GM19463 (cell line): ENCODE measurements around the gene UBAP2L.
"Not testable (repeated sequence)": the region's sequence is repeated elsewhere in the genome, so short reads cannot be mapped to it uniquely, and the experiment has no call there.

ENCODE experiments used
- ATAC-seq: cut with Tn5 transposase; IDR thresholded peaks from one replicate; pipeline ENCODE4 v1.9.1; 2021; ENCODE audit warnings: mild to moderate bottlenecking, moderate library complexity; ENCODE audit not compliant: unreplicated experiment

Gene UBAP2L

GRCh38 chr1:154198756-154199562 lies 21.8 kb upstream of the UBAP2L start:
- ATAC-seq: no peak

DNA sequence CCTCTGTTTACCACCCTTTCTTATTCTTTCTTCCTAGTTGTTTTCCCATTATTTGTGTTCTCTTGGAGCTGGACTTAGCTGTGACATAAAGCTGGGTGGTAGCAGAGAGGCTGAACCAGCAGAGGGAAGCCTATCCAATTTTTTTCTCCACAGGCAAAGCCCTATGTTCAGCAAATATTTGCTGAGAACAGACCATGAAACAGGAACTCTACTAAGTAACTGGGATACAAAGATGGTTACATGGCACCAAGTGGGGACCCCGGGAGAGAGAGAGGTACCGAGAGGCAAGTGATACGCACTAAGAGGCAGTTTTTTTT lies 21.2 kb upstream of the UBAP2L start:
- no peak for ATAC-seq

DNA sequence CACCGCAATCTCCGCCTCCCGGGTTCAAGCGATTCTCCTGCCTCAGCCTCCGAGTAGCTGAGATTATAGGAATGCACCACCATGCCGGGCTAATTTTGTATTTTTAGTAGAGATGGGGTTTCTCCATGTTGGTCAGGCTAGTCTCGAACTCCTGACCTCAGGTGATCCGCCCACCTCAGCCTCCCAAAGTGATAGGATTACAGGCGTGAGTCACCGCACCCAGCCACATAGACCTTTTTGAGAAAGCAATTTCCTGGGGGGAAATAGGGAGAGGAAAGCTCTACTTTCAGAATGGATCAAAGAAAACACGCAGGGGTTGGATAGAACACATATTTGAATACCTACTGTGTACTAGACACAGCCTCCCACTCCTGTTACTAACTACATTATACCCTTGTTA lies 15.0 kb upstream of the UBAP2L start:
- ATAC-seq: not testable (repeated sequence)

DNA sequence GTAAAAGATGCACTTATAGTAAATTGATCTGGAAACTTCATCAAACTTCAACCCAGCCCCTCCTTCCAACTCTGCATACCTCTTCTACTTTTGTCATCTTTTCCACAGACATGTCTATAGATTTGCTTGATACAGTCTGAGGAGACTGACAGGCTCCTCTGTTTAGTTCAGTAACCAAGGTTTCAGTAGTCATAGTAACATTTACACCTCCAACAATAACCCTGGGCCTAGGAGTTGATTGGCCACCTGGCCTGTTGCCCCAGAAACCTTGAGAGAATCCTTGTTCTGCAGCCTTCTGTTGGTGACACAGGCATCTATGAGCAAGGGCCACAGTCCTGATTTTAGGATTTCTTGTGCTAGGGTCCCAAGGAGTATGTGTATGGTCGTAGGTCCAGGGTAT lies 14.6 kb upstream of the UBAP2L start, which contains the start of gene CFAP141:
TSS of gene CFAP141 (minus strand) at position 138 of the 400 bp plus-strand sequence. CDS start at position 112, 26 bp downstream.
- ATAC-seq: no peak

DNA sequence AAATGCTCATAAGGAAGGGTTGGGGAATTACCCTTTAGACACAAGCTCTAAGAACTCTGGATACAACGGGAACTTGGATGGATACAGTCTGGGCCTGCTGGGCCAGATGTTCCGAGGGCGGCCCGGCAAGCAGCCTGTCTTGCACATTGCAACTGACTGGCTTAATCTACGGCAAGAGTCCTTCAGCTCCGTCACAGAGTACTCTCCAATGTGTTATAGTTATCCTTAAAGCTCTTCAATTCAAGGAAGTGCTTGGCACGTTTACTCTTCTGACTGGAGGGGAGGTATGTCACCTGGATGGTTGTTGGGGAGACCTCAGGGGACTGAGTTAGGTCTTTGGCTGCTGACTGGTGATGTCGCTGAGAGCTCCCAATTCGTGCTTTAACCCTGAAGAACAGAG lies 13.5 kb upstream of the UBAP2L start:
- ATAC-seq: no peak

GRCh38 chr1:154208677-154209388 lies 11.9 kb upstream of the UBAP2L start:
- no peak for ATAC-seq

- ATAC-seq: no peak
Observed at GRCh38 chr1:154212083-154212482, 8.7 kb upstream of the UBAP2L start.

GRCh38 chr1:154213274-154213673 lies 7.5 kb upstream of the UBAP2L start:
- no peak for ATAC-seq

GRCh38 chr1:154218545-154218944 lies 2.2 kb upstream of the UBAP2L start:
- no peak for ATAC-seq

GRCh38 chr1:154219541-154219940 lies 1.2 kb upstream of the UBAP2L start:
- no peak for ATAC-seq

DNA sequence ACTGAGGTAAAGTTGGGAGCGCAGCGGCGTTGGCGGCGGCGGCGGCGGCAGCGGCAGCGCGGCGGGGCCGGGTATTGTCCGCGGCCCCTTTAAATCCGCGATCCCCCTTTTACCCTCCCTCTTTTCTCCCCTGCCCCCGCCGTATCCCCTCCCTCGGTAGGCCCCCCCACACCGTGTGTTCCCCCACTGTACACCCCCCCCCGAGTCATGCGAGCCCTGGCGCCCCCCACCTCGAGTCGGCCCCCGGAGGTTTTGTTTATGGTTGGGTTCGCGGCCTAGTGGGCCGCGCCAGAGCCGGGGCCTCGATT lies 169 bp downstream of the UBAP2L start:
- no peak for ATAC-seq

DNA sequence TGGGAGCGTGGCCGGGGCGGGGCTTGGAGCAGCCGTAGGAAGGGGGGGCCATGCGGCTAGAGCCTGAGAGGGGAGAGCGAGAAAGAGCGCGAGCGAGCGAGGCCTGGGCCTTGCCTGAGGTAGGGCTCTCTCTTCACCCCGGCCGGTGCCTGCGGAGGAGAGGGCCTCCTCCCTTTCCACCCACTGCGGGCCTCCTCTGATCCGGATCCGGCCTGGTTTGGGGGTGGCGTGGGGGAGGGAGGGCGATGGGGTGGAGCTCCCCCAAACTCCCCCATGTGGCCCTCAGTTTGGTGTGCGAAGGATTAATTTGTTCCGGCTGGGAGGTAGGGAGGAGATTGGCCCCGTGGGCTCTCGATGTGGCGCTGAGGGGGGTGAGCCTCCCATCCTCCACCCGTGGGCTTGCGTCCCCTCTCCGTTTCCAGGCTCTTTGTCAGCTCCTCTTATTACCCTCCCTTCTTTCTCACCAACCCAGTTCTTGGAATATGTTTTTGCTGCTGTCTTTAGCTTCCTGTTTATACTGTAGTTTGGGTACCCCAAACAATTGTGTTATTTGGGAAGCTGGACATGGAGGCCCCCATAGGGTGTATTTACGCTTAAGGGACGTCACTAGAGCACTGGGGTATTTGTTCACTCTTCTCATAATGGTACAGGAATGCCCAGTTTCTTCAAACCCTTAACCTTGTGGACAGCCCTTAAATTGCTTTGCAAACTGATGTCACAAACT lies 685 bp downstream of the UBAP2L start:
- no peak for ATAC-seq

DNA sequence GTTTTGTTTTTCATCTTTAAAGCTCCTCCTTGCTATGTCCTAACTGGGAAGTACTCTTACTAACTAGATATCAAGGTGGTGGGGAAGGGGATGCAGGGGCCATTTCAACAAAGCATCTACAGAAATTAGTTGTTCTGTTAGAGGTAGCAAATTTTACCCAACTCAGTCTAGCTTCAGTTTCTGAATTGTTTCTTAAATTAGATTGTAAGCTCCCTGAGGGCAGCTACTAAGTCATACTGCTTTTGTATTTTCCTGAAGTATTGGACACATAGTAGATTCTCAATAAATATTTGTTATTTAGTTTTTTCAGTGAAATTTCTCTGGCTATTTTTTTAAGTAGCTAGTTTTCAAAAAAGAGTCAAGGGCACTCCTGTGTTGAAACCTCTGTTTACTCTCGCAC lies 1.8 kb downstream of the UBAP2L start:
- no peak for ATAC-seq

- ATAC-seq: no peak
Observed at GRCh38 chr1:154222918-154223317, 2.2 kb downstream of the UBAP2L start.

DNA sequence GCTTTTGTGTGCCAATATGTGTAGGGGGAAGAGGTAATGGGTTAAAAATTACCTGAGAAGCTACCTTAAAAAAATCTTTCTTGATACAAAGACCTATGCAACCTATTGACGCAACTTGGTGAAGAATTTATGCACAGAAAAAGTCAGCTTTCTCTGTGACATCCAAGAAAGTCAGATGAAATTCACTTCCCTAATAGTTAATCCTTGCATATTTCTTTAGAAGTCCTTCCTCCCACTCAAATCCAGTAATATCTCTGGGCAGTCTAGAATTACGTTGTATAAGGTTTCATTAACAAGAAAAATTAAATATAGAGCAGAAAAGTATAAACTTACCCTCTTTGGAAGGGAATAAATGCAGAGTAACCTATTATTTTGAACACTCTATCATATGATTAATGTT lies 2.9 kb downstream of the UBAP2L start:
- no peak for ATAC-seq

DNA sequence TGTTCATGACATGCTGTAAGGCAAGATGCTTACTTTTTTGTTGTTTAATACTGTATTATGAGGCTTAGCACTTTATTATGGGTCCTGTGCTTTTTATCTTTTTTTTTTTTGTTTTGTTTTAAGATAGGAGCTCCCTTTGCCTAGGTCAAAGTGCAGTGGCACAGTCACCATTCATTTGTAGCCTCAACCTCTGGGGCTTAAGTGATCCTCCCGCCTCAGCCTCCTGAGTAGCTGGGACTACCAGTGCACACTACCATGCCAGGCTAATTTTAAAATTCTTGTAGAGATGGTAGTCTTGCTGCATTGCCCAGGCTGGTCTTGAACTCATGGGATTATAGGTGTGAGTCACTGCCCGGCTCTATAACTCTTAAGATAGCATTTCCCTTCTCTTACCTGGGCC lies 4.6 kb downstream of the UBAP2L start:
- ATAC-seq: no peak

GRCh38 chr1:154231112-154231511 lies 10.4 kb downstream of the UBAP2L start:
- ATAC-seq: not testable (repeated sequence)

DNA sequence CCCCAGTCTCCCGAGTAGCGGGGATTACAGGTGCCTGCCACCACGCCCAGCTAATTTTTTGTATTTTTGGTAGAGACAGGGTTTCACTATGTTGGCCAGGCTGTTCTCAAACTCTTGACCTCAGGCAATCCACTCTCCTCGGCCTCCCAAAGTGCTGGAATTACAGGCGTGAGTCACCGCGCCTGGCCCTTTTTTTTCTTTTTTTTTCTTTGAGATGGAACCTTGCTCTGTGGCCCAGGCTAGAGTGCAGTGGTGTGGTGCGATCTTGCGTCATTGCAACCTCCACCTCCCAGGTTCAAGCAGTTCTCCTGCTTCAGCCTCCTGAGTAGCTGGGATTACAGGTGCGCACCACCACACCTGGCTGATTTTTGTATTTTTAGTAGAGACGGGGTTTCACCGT lies 12.4 kb downstream of the UBAP2L start:
- ATAC-seq: not testable (repeated sequence)

GRCh38 chr1:154236855-154237254 lies 16.1 kb downstream of the UBAP2L start:
- ATAC-seq: no peak

- ATAC-seq: no peak
Observed at GRCh38 chr1:154237435-154237834, 16.7 kb downstream of the UBAP2L start.

DNA sequence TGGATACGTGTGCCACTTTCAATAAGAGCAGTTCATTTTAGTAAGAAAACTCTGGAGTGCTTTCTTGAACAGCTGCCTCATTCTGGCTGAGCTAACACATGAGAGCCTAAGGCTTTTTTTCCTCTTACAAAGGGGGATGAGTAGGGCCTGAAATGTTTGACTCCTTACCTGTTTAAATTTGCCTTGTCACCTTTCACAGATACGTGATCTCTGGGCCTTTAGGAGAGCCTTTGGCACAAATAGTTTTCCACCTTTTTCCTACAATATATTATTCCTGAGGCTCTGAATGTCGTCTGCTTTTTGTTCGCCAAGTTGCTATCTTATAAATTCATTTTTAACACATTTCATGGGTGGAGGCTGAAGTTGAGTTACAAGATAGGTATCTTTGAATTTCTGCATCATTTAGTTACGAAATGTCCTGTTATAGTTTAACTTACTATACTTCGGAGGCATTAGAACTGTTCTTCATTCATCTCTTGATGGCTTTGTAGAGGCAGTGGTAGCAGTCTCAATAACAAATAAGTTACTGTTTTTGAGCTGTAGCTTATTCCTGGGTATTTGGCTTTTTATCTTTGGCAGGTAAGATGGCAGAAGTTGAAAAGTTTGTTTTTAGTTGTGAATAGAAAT lies 17.2 kb downstream of the UBAP2L start:
- ATAC-seq: no peak
